Brain microvascular endothelial cell (primary cell): ENCODE measurements around the gene PKNOX2.

Experiments
- DNase-seq: peaks from one replicate; pipeline ENCODE4 v3.0.0-alpha.2; 2020
- H3K27ac ChIP-seq: fragments of 250-450 bp; sonication (Bioruptor Pico); 2 replicates; pipeline ENCODE4 v1.5.1; 2020; ENCODE audit warnings: mild to moderate bottlenecking, moderate library complexity
- H3K27me3 ChIP-seq: fragments of 250-450 bp; sonication (Bioruptor Pico); replicated peaks from 2 replicates; pipeline ENCODE4 v1.5.1; 2020; ENCODE audit warnings: mild to moderate bottlenecking
- H3K36me3 ChIP-seq: fragments of 250-450 bp; sonication (Bioruptor Pico); replicated peaks from 2 replicates; pipeline ENCODE4 v1.5.1; 2020; ENCODE audit warnings: mild to moderate bottlenecking
- H3K4me3 ChIP-seq: 2 replicates; pipeline ENCODE4 v1.5.1; 2011; ENCODE audit warnings: low read depth, mild to moderate bottlenecking, control low read depth, low read length, moderate library complexity
- CTCF ChIP-seq: IDR thresholded peaks from 2 replicates; pipeline ENCODE4 v1.5.1; 2011; ENCODE audit warnings: low read depth, mild to moderate bottlenecking, moderate library complexity, low read length, control low read depth, inconsistent platforms; ENCODE audit errors: missing control alignments
- in situ Hi-C: cut with HindIII; loops from 2 replicates; pipeline ENCODE4 v1.10.0; 2017; ENCODE audit warnings: low sequenced_read_pairs, low pct_ligation_motif_present

PKNOX2 gene

DNA sequence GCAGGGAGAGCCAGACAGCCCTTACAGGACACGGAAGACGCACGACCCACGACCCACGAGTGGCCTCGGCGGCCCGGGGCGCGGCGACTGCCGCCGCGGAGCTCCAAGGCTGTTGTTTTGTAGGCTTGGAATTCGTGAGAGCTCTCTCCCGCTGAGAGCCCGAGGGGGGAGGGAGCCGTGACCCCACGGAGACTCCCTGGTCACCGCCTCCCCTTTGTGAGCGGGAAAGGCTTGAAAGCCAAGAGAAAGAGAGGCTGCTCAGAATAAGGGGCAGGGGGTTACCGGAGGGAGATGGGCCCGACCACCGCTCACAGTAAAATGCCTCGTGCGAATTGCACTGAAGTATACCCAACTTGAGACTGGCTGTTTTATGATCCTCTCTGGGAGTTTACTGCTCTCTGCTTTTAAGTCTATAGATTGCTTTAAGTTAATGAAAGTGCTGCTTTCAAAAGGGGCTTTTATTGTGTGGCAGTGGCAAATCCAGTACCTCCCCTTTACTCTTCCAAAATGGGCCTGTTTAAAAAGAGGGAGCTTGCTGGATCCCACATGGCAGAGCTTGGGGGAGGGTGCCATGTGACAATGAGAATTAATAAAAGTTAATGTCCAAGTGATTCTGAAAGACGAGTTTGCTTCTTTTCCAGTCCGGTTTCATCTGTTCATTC is 2.9 kb downstream of the PKNOX2 start:
- in situ Hi-C loops = loop anchor here (25.0 kb wide), 1 partner anchor 170 kb away; no protein-coding TSS in a partner anchor
- Histone ChIP-seq H3K27ac (peak overlapping the region; percentile 51), H3K4me3 (peak overlapping the region; percentile 88), H3K27me3 (no peaks in the 10 kb centered on the region), H3K36me3 (no peaks in the 10 kb centered on the region)
- peak; percentile 49 for DNase-seq
- no peak for TF ChIP-seq CTCF

- no peak for DNase-seq
- no peaks in the 10 kb centered on the region for H3K27me3 ChIP-seq
- in situ Hi-C loops = loop anchor here (25.0 kb wide), 1 partner anchor 169 kb away; no protein-coding TSS in a partner anchor
- no peaks in the 10 kb centered on the region for H3K36me3 ChIP-seq
- no peak for TF ChIP-seq CTCF
- no peak overlapping the region for H3K27ac ChIP-seq
- H3K4me3 ChIP-seq = peak overlapping the region; percentile 88
Measured at GRCh38 chr11:125167954-125168835, 3.6 kb downstream of the PKNOX2 start.

- Histone ChIP-seq H3K4me3 (no peak overlapping the region), H3K27ac (peak overlapping the region; percentile 89), H3K36me3 (no peaks in the 10 kb centered on the region), H3K27me3 (no peaks in the 10 kb centered on the region)
- TF ChIP-seq CTCF = no peak
- DNase-seq = no peak
- in situ Hi-C loops = loop anchor here (25.0 kb wide), 1 partner anchor 168 kb away; no protein-coding TSS in a partner anchor
Measured at GRCh38 chr11:125168918-125169456, 4.4 kb downstream of the PKNOX2 start.

DNA sequence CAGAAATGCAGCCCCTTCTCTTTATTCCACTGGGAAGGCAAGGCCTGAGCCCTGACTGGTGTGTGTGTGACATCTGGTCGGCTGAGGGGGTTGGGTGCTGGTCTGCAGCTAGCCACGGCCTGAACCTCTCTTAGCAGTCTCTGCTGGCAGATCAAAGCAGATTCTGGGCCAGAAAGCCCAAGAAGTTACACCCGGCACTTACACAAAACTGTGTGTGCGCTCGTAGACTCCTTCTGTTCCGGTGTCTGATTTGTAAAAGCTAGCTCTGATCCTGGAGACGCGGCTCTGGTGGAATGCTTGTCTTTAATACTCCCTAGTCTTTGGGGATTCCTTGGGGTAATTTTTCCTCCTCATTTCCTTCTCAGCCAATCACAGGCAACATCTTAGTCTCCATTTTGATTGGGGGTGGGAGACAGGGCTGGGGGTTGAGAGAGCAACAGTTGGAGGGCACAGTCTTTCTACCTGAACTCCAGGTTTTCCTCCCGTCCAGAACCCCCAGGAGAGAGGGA is 5.5 kb downstream of the PKNOX2 start:
- peak; percentile 37 for DNase-seq
- H3K27ac ChIP-seq = peak overlapping the region; percentile 89
- no peak for TF ChIP-seq CTCF
- no peaks in the 10 kb centered on the region for H3K36me3 ChIP-seq
- H3K27me3 ChIP-seq = no peaks in the 10 kb centered on the region
- in situ Hi-C loops = loop anchor here (25.0 kb wide), 1 partner anchor 167 kb away; no protein-coding TSS in a partner anchor
- H3K4me3 ChIP-seq = no peak overlapping the region

DNA sequence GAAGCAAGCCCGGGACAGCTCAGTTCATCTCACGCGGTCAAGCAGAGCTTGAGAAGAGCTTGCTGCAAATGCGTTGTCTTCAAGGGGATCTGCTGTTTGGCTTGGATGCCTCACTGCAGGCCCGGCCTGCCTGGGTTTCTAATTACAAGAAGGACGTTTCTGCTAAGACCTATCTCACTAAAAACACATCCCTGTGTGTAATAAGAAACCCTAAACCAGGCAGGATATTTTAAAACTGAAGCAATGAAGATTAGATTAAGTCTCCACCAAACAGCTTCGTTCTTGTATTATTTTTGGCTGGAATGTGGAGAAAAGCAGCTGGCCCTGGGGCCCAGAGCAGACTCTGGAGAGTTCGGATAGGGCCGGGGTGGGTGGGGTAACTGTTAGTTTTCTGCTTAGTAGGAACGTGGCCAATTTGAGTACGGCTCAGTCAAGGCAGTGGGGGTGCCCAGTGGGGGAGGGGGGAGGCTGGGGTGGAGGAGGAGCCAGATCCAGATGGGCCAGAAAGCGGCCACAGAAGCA is 6.0 kb downstream of the PKNOX2 start:
- peak; percentile 87 for DNase-seq
- no peak for TF ChIP-seq CTCF
- H3K27me3 ChIP-seq = no peaks in the 10 kb centered on the region
- in situ Hi-C loops = loop anchor here (25.0 kb wide), 1 partner anchor 167 kb away; no protein-coding TSS in a partner anchor
- H3K27ac ChIP-seq = peak overlapping the region; percentile 89
- H3K4me3 ChIP-seq = no peak overlapping the region
- no peaks in the 10 kb centered on the region for H3K36me3 ChIP-seq
